Urinary bladder (tissue), 4 donors: ENCODE measurements around the gene KDM1B. TPM values are rescaled to one million over a fixed set of nuclear protein-coding genes. Genes with fewer than 3 reads are reported as not detected.
A peak's percentile ranks its signal among the peaks of the same experiment; 100 is the strongest.

Experiments
- DNase-seq: peaks from one replicate; pipeline ENCODE4 v3.0.0-alpha.2; 2015; ENCODE audit errors: extremely low spot score
- H3K27ac ChIP-seq: one replicate; pipeline ENCODE4 v1.5.1; 2013; ENCODE audit warnings: low read depth, mild to moderate bottlenecking, moderate library complexity
- H3K36me3 ChIP-seq: one replicate; pipeline ENCODE4 v1.6.1; 2013; ENCODE audit warnings: mild to moderate bottlenecking, moderate library complexity; ENCODE audit not compliant: insufficient read depth
- H3K4me1 ChIP-seq: one replicate; pipeline ENCODE4 v1.6.1; 2013; ENCODE audit warnings: mild to moderate bottlenecking, moderate library complexity; ENCODE audit not compliant: insufficient read depth
- H3K4me3 ChIP-seq: one replicate; pipeline ENCODE4 v1.5.1; 2013; ENCODE audit warnings: low read depth, low read length
- WGBS: extraction: QIAGEN DNeasy Blood & Tissue Kit; methylation state at CpG from one replicate; pipeline ENCODE4 v1.1.7; 2013; 5-methylcytosine and 5-hydroxymethylcytosine counted together
- polyA plus RNA-seq: library from polyadenylated mRNA; stranded (reverse); fragments of 200-250 nt; gene quantifications from one replicate; pipeline ENCODE4 v1.2.3, GENCODE V29; 2013
- total RNA-seq: library from RNA; depleted of rRNA; stranded (reverse); fragments of >200 nt; gene quantifications from one replicate; pipeline ENCODE4 v1.2.3, GENCODE V29; 2014
- donor health status: healthy with polysubstance abuse.
- donor health status: healthy.

KDM1B gene
- total and polyA plus RNA-seq, 2 donors = 12.3 to 23.1 TPM

GRCh38 chr6:18259675-18260447 is 104.6 kb downstream of the KDM1B start:
- H3K27ac ChIP-seq = no peak overlapping the region
- H3K36me3 ChIP-seq = no peaks in the 10 kb centered on the region
- peaks cover 1% of the 10 kb centered on the region for H3K4me1 ChIP-seq
- no peak for DNase-seq
- no peak overlapping the region for H3K4me3 ChIP-seq
- 91% methylated on average over 4 of the region's 4 CpGs for WGBS

- no peak for DNase-seq
- Histone ChIP-seq H3K36me3 (no peaks in the 10 kb centered on the region), H3K27ac (no peak overlapping the region), H3K4me3 (no peak overlapping the region), H3K4me1 (peaks cover 1% of the 10 kb centered on the region)
- WGBS = 67% methylated on average over 4 of the region's 4 CpGs
Observed at GRCh38 chr6:18260448-18261106, 105.4 kb downstream of the KDM1B start.

DNA sequence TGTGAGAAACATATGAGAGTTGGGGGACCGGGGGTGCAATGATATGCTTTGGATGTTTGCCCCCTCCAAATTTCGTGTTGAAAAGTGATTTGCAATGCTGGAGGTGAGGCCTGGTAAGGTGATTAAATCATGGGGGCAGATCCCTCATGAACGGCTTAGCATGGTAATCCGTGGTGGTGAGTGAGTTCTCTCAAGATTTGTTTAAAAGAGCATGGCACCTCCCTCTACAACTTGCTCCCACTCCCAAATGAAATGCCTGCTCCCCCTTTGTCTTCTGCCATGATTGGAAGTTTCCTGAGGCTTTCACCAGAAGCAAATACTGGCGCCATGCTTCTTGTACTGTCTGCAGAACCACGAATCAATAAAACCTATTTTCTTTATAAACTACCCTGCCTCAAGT is 106.7 kb downstream of the KDM1B start:
- WGBS = 71% methylated on average over 6 of the region's 6 CpGs
- H3K27ac ChIP-seq = no peak overlapping the region
- no peak for DNase-seq

DNA sequence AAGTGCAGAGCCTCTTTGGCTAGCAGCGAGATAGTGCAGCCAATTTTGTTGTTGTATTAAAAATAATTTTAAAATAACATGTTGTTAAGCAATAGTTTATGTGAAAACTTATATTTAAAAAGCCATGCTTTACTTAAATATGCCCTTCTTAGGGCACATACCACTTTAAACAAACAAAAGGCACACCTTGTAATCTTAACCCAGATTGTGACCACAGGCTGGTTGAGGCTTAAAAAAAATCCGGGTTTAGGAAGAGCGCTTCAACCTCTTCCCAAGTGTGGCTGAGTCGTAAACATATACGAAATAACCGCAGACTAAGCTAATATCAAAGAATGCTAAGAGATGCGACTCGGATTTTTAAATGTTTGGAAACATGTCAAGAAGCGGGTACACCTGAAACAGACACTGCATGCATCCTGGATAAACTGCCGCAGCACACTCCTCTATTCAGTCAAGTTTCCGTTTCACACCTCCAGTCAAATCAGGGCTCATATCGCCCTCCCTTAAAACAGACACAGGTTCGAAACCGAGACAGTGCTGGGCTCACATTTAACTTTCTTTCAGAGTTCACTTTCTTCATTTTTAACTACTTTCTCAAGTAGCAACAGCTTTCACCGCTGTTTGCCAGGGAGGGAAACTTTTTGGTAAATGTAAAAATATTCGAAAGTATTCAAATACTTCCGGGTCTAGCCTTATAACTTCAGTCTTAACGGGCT is 107.6 kb downstream of the KDM1B start:
- WGBS = 8% methylated on average over 18 of the region's 18 CpGs
- Histone ChIP-seq H3K4me3 (peak overlapping the region; percentile 82), H3K36me3 (no peaks in the 10 kb centered on the region), H3K27ac (no peak overlapping the region), H3K4me1 (peaks cover 1% of the 10 kb centered on the region)
- no peak for DNase-seq

More for the DNA sequence above, 106.7 kb downstream of the KDM1B start:
- no peak overlapping the region for H3K4me3 ChIP-seq
- H3K36me3 ChIP-seq = no peaks in the 10 kb centered on the region
- peaks cover 1% of the 10 kb centered on the region for H3K4me1 ChIP-seq

DNA sequence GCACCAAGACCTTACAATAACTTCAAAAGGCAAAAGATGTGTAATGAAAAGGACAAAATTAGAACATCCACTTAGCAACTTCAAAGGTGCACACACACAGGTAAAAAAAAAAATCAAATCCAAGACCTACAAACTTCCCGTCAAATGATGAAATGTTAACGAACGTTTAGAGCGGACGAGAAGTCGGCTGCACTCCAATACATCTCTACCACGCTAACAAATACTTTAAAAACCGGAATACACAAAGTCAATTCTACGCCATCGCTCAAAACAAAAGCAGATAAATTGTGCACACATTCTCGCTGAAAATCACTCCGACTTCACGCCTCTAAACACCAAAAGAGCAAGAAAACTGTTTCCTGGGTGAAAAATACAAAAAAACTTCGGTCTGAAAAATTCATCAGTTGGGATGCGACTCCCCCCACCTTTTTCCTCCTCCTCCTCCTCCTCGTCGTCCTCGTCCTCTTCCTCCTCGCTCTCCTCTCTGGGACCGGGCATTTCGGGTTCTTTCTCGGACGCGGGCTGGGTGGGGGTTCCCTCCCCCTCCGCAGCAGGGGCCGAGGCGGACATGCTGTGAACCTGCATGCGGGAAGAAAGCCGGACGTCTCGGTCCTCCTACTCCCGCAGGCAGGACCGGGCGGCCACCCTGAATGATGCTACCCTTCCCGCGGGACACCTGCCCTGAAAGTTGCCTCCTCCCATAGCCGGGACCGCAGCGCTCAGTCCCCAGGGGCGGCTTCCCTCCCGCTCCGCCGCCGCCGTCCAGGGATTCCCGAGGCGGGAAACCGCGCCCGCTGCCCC is 108.4 kb downstream of the KDM1B start:
- no peaks in the 10 kb centered on the region for H3K36me3 ChIP-seq
- DNase-seq = no peak

DNA sequence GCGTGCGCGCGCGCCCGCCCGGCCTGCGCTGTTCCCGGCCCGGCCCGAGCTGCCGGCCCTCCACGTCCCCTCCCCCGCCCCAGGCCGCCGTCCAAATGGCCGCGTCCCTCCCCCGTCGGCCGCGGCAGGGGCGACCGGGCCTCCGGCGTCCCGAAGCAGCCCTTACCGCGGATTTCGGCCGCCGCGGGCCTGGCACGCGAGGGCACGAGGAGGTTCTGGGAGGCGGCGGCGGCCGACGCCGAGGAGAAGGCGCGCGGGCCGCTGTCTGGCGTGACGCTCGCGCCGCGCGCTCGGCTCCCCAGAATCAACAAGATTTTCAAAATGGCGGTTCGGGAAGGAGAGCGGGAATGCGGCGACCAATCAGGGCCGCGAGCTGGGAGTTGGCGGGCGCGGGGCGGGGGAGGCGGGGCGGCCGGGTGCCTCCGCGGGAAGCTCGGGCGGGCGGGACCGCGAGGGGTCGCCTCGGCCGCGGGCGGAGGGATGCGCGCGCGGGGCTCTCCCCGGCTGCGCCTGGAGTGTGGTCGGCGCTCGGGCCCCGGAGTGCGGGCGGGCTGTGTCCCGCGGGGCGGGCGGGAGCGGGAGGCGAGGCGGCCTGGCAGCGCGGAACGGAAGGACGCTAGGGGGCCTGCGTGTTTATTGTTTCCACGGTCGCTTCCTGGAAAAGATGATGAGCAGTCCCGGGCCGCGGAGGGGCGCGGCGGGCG is 109.1 kb downstream of the KDM1B start, which contains the start of gene DEK:
TSS of gene DEK (minus strand) at position 312 of the 704 bp plus-strand sequence. CDS start 543 bp downstream, outside the sequence.
- under 1% methylated on average over 113 of the region's 113 CpGs for WGBS
- H3K27ac ChIP-seq = peak within 1 kb of the TSS; percentile 97
- peak; percentile 67 for DNase-seq
- peak within 1 kb of the TSS; percentile 82 for H3K4me3 ChIP-seq
- H3K36me3 ChIP-seq = no peaks in the 10 kb centered on the region
- H3K4me1 ChIP-seq = peaks cover 1% of the 10 kb centered on the region

More for the DNA sequence above, 108.4 kb downstream of the KDM1B start:
- peak overlapping the region; percentile 82 for H3K4me3 ChIP-seq
- under 1% methylated on average over 50 of the region's 50 CpGs for WGBS
- peaks cover 1% of the 10 kb centered on the region for H3K4me1 ChIP-seq
- peak overlapping the region; percentile 97 for H3K27ac ChIP-seq

DNA sequence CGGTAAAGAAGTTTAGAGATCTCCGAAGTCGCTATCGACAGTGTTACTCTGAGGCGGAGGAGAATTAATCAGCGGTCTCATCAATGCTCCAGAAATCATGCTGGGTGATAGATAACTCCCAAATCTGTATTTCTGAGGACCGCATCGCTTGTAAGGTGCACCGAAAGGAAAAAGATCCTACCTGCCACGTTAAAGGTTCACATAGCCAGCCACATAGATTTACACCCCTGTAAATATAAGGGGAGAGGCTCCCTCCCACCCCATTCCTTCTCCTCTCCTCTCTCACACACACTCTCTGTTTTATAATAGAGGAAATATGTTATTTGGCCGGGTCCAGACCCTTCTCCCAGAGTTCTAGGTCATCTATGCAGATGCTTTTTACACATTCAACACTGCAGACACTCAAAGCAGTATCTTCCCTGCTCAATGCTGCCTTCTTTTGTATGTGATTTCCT is 109.7 kb downstream of the KDM1B start:
- H3K4me3 ChIP-seq = peak overlapping the region; percentile 82
- H3K4me1 ChIP-seq = peaks cover 1% of the 10 kb centered on the region
- DNase-seq = no peak
- 3% methylated on average over 11 of the region's 11 CpGs for WGBS
- H3K36me3 ChIP-seq = no peaks in the 10 kb centered on the region
- peak overlapping the region; percentile 96 for H3K27ac ChIP-seq

DNA sequence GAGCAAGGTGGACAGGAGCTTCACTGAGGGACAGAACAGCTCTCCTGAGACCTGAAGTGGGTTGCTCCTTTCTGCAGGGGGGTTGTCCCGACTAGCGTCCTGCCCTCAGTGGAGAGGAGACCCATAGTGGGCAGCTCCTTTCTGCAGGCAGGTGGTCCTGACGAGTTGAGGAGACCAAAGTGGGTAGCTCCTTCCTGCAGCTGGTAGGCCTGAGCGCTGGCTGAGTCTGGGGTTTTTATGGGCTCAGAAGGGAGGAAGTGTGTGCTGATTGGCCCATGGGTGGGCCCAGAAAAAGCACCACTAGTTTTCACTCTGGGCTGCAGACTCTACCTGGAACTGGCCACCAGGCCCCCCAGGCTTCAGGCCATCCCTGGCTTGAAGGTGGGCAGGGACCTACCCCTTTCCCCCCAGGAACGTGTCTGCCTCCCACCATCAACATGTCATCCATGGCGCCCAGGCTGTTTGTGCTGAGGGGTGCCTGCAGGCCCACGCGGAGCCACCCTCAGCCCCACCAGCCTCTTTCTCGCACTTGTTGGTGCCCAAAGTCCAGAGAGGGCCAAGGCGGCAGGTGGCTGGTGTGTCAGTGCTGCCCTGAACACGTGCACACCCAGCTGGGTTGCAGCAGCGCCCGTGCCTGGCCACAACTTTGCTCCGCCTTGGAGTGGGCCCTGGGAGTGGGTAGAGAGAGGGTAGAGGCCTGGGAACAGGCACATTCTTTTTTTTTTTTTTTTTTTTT is 110.7 kb downstream of the KDM1B start:
- H3K36me3 ChIP-seq = no peaks in the 10 kb centered on the region
- no peak overlapping the region for H3K4me3 ChIP-seq
- H3K4me1 ChIP-seq = peaks cover 1% of the 10 kb centered on the region
- DNase-seq = no peak
- no peak overlapping the region for H3K27ac ChIP-seq
- 94% methylated on average over 14 of the region's 14 CpGs for WGBS

- Histone ChIP-seq H3K36me3 (no peaks in the 10 kb centered on the region), H3K4me3 (no peak overlapping the region), H3K27ac (no peak overlapping the region), H3K4me1 (no peaks in the 10 kb centered on the region)
- WGBS = 89% methylated on average over 11 of the region's 11 CpGs
- DNase-seq = no peak
Observed at GRCh38 chr6:18266523-18266912, 111.3 kb downstream of the KDM1B start.

DNA sequence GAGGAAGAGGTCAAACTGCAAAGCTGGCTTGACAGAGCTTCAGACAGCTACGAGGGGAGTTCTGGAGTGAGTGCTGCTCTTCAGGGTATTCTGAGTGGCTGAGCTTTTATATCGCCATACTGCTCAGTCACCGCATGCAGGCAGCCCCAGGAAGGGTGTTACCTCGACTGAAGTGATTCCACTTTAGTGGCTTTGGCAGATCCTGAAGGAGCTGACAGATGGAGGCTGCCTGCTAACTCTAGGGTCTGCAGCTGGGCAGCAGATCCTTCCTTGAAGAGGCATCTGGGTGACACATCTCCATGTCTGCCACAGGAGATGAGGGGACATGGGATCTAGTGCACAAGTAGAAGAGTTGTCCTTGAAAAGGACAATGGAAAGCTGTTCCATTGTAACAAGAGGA is 112.8 kb downstream of the KDM1B start:
- WGBS = 68% methylated on average over 4 of the region's 4 CpGs
- no peak for DNase-seq
- Histone ChIP-seq H3K36me3 (no peaks in the 10 kb centered on the region), H3K4me1 (no peaks in the 10 kb centered on the region), H3K4me3 (no peak overlapping the region), H3K27ac (no peak overlapping the region)

DNA sequence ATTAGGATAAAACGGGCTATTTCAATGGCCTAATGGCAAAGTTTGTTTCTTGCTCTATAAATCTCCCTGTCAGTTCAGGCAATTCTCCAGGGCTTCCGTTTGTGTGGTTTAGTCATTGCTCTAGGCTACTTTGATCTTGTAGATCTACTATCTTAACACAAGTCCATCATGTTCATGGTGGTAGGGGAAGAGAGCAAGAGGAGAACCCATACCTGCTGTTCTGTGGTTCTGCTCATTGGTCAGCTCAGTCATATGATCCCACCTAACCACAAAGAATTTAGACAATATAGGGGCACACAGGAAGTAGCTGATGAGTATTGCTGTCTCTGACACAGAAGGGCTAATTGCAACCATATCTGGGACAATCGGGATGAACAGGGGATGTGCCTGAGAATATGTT is 114.0 kb downstream of the KDM1B start:
- Histone ChIP-seq H3K4me1 (no peaks in the 10 kb centered on the region), H3K27ac (no peak overlapping the region), H3K4me3 (no peak overlapping the region), H3K36me3 (no peaks in the 10 kb centered on the region)
- WGBS = 24% methylated on average over 3 of the region's 3 CpGs
- no peak for DNase-seq

DNA sequence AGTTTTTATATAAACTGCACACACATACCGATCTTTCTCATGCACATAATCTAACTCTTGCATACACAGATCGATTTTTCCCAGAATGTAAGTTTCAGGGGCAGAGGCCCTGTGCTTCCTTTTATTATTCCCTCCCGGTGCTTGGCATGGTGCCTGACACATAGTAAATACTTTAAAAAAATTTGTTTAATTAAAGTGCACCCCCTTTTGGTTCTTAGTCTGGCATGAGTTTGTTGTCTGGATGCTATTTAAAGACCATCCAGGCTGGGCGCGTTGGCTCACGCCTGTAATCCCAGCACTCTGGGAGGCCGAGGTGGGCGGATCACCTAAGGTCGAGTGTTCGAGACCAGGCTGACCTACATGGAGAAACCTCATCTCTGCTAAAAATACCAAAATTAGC is 114.5 kb downstream of the KDM1B start:
- no peaks in the 10 kb centered on the region for H3K36me3 ChIP-seq
- no peaks in the 10 kb centered on the region for H3K4me1 ChIP-seq
- no peak overlapping the region for H3K27ac ChIP-seq
- DNase-seq = no peak
- H3K4me3 ChIP-seq = no peak overlapping the region
- WGBS = 40% methylated on average over 10 of the region's 10 CpGs
